ENCODE measurements around the gene SLC1A2.

SLC1A2 gene

GRCh38 chr11:35303596-35304385 lies 115.6 kb downstream of the SLC1A2 start:
- DNase-seq (ENCODE audit: low read depth in 2 of 2) = no peak

- no peak for DNase-seq (ENCODE audit: low read depth in 2 of 2)
Observed at GRCh38 chr11:35302398-35302797, 117.0 kb downstream of the SLC1A2 start.

GRCh38 chr11:35298369-35298768 lies 121.0 kb downstream of the SLC1A2 start:
- DNase-seq (ENCODE audit: low read depth in 2 of 2) = no peak

- DNase-seq (ENCODE audit: low read depth in 2 of 2) = no peak
Observed at GRCh38 chr11:35295751-35296150, 123.6 kb downstream of the SLC1A2 start.

- no peak for DNase-seq (ENCODE audit: low read depth in 2 of 2)
Observed at GRCh38 chr11:35293699-35294098, 125.7 kb downstream of the SLC1A2 start.

- DNase-seq (ENCODE audit: low read depth in 2 of 2) = no peak
Observed at GRCh38 chr11:35293035-35293434, 126.3 kb downstream of the SLC1A2 start.

- DNase-seq (ENCODE audit: low read depth in 2 of 2) = no peak
Observed at GRCh38 chr11:35292279-35292678, 127.1 kb downstream of the SLC1A2 start.

GRCh38 chr11:35290876-35291275 lies 128.5 kb downstream of the SLC1A2 start:
- no peak for DNase-seq (ENCODE audit: low read depth in 2 of 2)

GRCh38 chr11:35289821-35290220 lies 129.5 kb downstream of the SLC1A2 start:
- DNase-seq (ENCODE audit: low read depth in 2 of 2) = no peak

- DNase-seq (ENCODE audit: low read depth in 2 of 2) = no peak
Observed at GRCh38 chr11:35288817-35289541, 130.4 kb downstream of the SLC1A2 start.

GRCh38 chr11:35288309-35288708 lies 131.0 kb downstream of the SLC1A2 start:
- no peak for DNase-seq (ENCODE audit: low read depth in 2 of 2)

GRCh38 chr11:35287344-35287890 lies 131.9 kb downstream of the SLC1A2 start:
- no peak for DNase-seq (ENCODE audit: low read depth in 2 of 2)

- DNase-seq (ENCODE audit: low read depth in 2 of 2) = no peak
Observed at GRCh38 chr11:35286126-35286525, 133.2 kb downstream of the SLC1A2 start.

GRCh38 chr11:35285471-35285870 lies 133.9 kb downstream of the SLC1A2 start:
- no peak for DNase-seq (ENCODE audit: low read depth in 2 of 2)

- DNase-seq (ENCODE audit: low read depth in 2 of 2) = no peak
Observed at GRCh38 chr11:35282221-35282882, 137.0 kb downstream of the SLC1A2 start.

GRCh38 chr11:35281169-35281688 lies 138.1 kb downstream of the SLC1A2 start:
- no peak for DNase-seq (ENCODE audit: low read depth in 2 of 2)

- DNase-seq (ENCODE audit: low read depth in 2 of 2) = no peak
Observed at GRCh38 chr11:35280727-35281126, 138.6 kb downstream of the SLC1A2 start.

- DNase-seq (ENCODE audit: low read depth in 2 of 2) = no peak
Observed at GRCh38 chr11:35277827-35278226, 141.5 kb downstream of the SLC1A2 start.

- no peak for DNase-seq (ENCODE audit: low read depth in 2 of 2)
Observed at GRCh38 chr11:35276396-35277145, 142.8 kb downstream of the SLC1A2 start.

GRCh38 chr11:35275786-35276170 lies 143.6 kb downstream of the SLC1A2 start:
- DNase-seq (ENCODE audit: low read depth in 2 of 2) = no peak
